A673 (cell line): ENCODE data around the gene GAL3ST2. TPM values are rescaled to one million over a fixed set of nuclear protein-coding genes. Genes with fewer than 3 reads are reported as not detected.

Experiments used
- BruUV-seq: library from RNA; stranded (reverse); fragments of 400-500 nt; replicated peaks from 2 replicates; lab custom pipeline; 2021; lab: Mats Ljungman, UMichigan
- CTCF ChIA-PET: fragments of 300-600 bp; sonication (Branson Sonifier 250); formaldehyde crosslinking; loops from one replicate; lab custom pipeline; 2022; ENCODE audit warnings: antibody characterized with exemption; lab: Charles Lee
- POLR2A ChIA-PET: fragments of 300-600 bp; sonication (Branson Sonifier 250); formaldehyde crosslinking; loops from one replicate; lab custom pipeline; 2022; ENCODE audit warnings: antibody characterized with exemption; ENCODE audit not compliant: low non-redundant PET; lab: Charles Lee
- DNase-seq: peaks from one replicate; pipeline ENCODE4 v3.0.0-alpha.2; 2015; ENCODE audit warnings: low spot score
- H3K27ac ChIP-seq: fragments of 200-600 bp; sonication (generic); 2 replicates; pipeline ENCODE4 v1.5.1; 2016; ENCODE audit warnings: mixed run types, low read depth, mild to moderate bottlenecking, mixed read lengths, antibody characterized with exemption, low read length; ENCODE audit not compliant: poor library complexity, severe bottlenecking
- H3K27me3 ChIP-seq: fragments of 200-600 bp; sonication (generic); replicated peaks from 2 replicates; pipeline ENCODE4 v1.6.1; 2017; ENCODE audit warnings: mixed run types, low read depth, mild to moderate bottlenecking, mixed read lengths, antibody characterized with exemption, low read length; ENCODE audit not compliant: insufficient read depth, poor library complexity
- H3K36me3 ChIP-seq: fragments of 200-600 bp; sonication (generic); 2 replicates; pipeline ENCODE4 v1.6.1; 2016; ENCODE audit warnings: mixed run types, mild to moderate bottlenecking, mixed read lengths, antibody characterized with exemption, low read length; ENCODE audit not compliant: insufficient read depth, poor library complexity, severe bottlenecking
- H3K4me1 ChIP-seq: fragments of 200-600 bp; sonication (generic); 2 replicates; pipeline ENCODE4 v1.6.1; 2017; ENCODE audit warnings: mixed run types, mild to moderate bottlenecking, mixed read lengths, antibody characterized with exemption, low read length; ENCODE audit not compliant: insufficient read depth, poor library complexity, severe bottlenecking
- H3K4me3 ChIP-seq: fragments of 200-600 bp; sonication (generic); 2 replicates; pipeline ENCODE4 v1.5.1; 2016; ENCODE audit warnings: low read depth, mixed run types, mild to moderate bottlenecking, mixed read lengths, low read length; ENCODE audit not compliant: poor library complexity, severe bottlenecking
- H3K9me3 ChIP-seq: fragments of 200-600 bp; sonication (generic); 2 replicates; pipeline ENCODE4 v1.6.1; 2016; ENCODE audit warnings: mixed run types, low read depth, mild to moderate bottlenecking, mixed read lengths, antibody characterized with exemption, low read length; ENCODE audit not compliant: poor library complexity, severe bottlenecking
- EZH2 ChIP-seq: fragments of 200-600 bp; sonication (generic); IDR thresholded peaks from 2 replicates; pipeline ENCODE4 v1.6.1; 2017; ENCODE audit warnings: borderline replicate concordance, low read depth, mild to moderate bottlenecking, mixed read lengths, antibody characterized with exemption, low read length; ENCODE audit not compliant: poor library complexity, severe bottlenecking
- intact Hi-C: fragments of 100-400 bp; cut with micrococcal nuclease; formaldehyde crosslinking; loops from one replicate; pipeline ENCODE4 v1.10.0; 2022; ENCODE audit not compliant: unreplicated experiment
- total RNA-seq: library from RNA; stranded (reverse); gene quantifications from 2 replicates; pipeline ENCODE4 v1.2.3, GENCODE V29; 2021
- TF ChIP-seq, protein P1 (sequence below): fragments of 300-800, 200-600 bp; sonication (generic); conservative IDR thresholded peaks from 2 replicates; pipeline ENCODE4 v1.5.1; 2017; ENCODE audit warnings: low read depth, mild to moderate bottlenecking, antibody characterized with exemption, low read length, moderate library complexity, mixed read lengths

GAL3ST2 gene
- total RNA-seq, 1 experiment from 2014 or later = 5.0 TPM

- POLR2A ChIA-PET = no interaction called here
- Histone ChIP-seq H3K4me3 (peak within 1 kb of the TSS; percentile 27), H3K27me3 (no peaks in the 10 kb centered on the region), H3K36me3 (no peaks in the 10 kb centered on the region), H3K27ac (peak within 1 kb of the TSS; percentile 100), H3K4me1 (peaks cover 63% of the 10 kb centered on the region), H3K9me3 (no peaks in the 10 kb centered on the region)
- TF ChIP-seq, protein P1, sequence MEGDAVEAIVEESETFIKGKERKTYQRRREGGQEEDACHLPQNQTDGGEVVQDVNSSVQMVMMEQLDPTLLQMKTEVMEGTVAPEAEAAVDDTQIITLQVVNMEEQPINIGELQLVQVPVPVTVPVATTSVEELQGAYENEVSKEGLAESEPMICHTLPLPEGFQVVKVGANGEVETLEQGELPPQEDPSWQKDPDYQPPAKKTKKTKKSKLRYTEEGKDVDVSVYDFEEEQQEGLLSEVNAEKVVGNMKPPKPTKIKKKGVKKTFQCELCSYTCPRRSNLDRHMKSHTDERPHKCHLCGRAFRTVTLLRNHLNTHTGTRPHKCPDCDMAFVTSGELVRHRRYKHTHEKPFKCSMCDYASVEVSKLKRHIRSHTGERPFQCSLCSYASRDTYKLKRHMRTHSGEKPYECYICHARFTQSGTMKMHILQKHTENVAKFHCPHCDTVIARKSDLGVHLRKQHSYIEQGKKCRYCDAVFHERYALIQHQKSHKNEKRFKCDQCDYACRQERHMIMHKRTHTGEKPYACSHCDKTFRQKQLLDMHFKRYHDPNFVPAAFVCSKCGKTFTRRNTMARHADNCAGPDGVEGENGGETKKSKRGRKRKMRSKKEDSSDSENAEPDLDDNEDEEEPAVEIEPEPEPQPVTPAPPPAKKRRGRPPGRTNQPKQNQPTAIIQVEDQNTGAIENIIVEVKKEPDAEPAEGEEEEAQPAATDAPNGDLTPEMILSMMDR = no peak
- no peak for TF ChIP-seq EZH2
- intact Hi-C loops = no loop called here
- CTCF ChIA-PET = no interaction called here
- peak; percentile 75 for DNase-seq
- TSS peak; percentile 83 for BruUV-seq
Observed at GRCh38 chr2:241808721-241809382, 32.2 kb downstream of the GAL3ST2 start, which contains the start of gene NEU4. NEU4 (plus strand) TSS chr2:241809193; CDS start chr2:241814485, 5,292 bp downstream.

GRCh38 chr2:241809383-241810306 lies 33.0 kb downstream of the GAL3ST2 start:
- peak overlapping the region; percentile 27 for H3K4me3 ChIP-seq
- TF ChIP-seq EZH2 = no peak
- TF ChIP-seq, protein P1 = no peak
- H3K9me3 ChIP-seq = no peaks in the 10 kb centered on the region

DNA sequence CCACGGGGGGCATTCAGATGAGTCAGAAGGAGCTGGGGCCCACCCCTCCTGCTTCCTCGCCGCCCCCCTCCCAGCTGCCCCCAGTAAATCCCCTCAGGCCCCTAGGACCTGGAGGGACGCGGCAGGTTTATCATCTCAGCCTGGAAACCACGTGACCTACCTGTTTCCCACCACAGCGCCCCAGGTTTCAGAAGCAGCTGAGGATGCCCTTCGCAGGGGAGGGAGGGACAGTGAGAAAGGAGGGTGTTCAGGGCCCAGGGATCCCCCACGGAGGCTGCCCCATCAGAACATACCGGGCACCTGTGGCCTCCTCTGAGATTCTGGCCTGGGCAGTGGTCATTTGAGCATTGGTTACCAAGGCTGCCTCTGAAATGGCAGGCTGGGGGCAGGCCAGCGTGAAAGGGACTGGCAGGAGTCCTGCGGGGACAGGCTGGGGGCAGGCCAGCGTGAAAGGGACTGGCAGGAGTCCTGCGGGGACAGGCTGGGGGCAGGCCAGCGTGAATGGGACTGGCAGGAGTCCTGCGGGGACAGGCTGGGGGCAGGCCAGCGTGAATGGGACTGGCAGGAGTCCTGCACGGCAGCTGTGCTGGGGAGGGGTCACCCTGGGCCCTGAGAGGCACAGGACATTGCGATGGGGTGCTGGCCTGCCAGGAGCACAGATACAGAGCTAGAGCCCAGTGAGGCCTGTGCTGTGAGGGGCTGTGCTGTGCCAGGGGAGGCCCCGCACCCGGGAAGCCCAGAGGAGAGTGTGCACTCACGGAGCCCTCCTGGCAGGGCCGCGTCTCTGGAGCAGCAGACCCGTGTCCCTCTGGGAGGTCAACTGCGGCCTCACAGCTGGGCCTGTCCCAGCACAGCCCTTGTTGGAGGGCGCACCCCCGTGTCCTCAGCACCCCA lies 33.9 kb downstream of the GAL3ST2 start:
- no peaks in the 10 kb centered on the region for H3K9me3 ChIP-seq
- no peak for DNase-seq
- TF ChIP-seq, protein P1 = no peak
- TF ChIP-seq EZH2 = no peak
- CTCF ChIA-PET = no interaction called here
- peak overlapping the region; percentile 27 for H3K4me3 ChIP-seq
- peak overlapping the region; percentile 100 for H3K27ac ChIP-seq
- POLR2A ChIA-PET = interaction anchor here (0.5 kb wide), 1 partner anchor 40 kb away, joined by 4 read pairs; no protein-coding TSS in a partner anchor
- H3K27me3 ChIP-seq = no peaks in the 10 kb centered on the region
- peaks cover 65% of the 10 kb centered on the region for H3K4me1 ChIP-seq
- intact Hi-C loops = loop anchor here (5.0 kb wide), 1 partner anchor 52 kb away; no protein-coding TSS in a partner anchor
- no peaks in the 10 kb centered on the region for H3K36me3 ChIP-seq
- no TSS peak for BruUV-seq

More at GRCh38 chr2:241809383-241810306, 33.0 kb downstream of the GAL3ST2 start:
- Histone ChIP-seq H3K27ac (peak overlapping the region; percentile 100), H3K36me3 (no peaks in the 10 kb centered on the region), H3K27me3 (no peaks in the 10 kb centered on the region), H3K4me1 (peaks cover 63% of the 10 kb centered on the region)
- intact Hi-C loops = loop anchor here (5.0 kb wide), 1 partner anchor 53 kb away; no protein-coding TSS in a partner anchor
- BruUV-seq = no TSS peak
- CTCF ChIA-PET = interaction anchor here (0.6 kb wide), 1 partner anchor 214 kb away, joined by 5 read pairs; no protein-coding TSS in a partner anchor
- POLR2A ChIA-PET = no interaction called here
- no peak for DNase-seq
